Lower leg skin (tissue), 3 donors: ENCODE measurements around the gene PTCRA.

Source experiments
- CTCF ChIP-seq, 3 donors: fragments of 450-650 bp; IDR thresholded peaks; one replicate each; pipeline ENCODE4 v1.5.1; 2016; ENCODE audit warnings: antibody characterized with exemption in 3 of 3, mild to moderate bottlenecking in 3 of 3, moderate library complexity in 2 of 3
- POLR2A ChIP-seq, 2 donors: fragments of 450-650 bp; IDR thresholded peaks; one replicate each; pipeline ENCODE4 v1.6.1; 2016 to 2017; ENCODE audit warnings: antibody characterized with exemption in 2 of 2, mild to moderate bottlenecking in 1 of 2, moderate library complexity in 1 of 2

- no peak for TF ChIP-seq CTCF (IDR thresholded peaks at IDR 0.05)
- no peak for TF ChIP-seq POLR2A (IDR thresholded peaks at IDR 0.05)
Measured at GRCh38 chr6:42889815-42890214, 26.0 kb upstream of the PTCRA start.
